Raji (cell line): ENCODE measurements around the gene COLQ.

Experiments
- POLR2A ChIP-seq: IDR thresholded peaks from 2 replicates; pipeline ENCODE4 v1.6.1; 2011; ENCODE audit warnings: low read depth, low read length, control low read depth; ENCODE audit not compliant: insufficient read depth

COLQ gene

GRCh38 chr3:15433531-15433930 lies 88.0 kb downstream of the COLQ start:
- TF ChIP-seq POLR2A: no peak

- no peak for TF ChIP-seq POLR2A
Measured at GRCh38 chr3:15431256-15431837, 90.2 kb downstream of the COLQ start.

- no peak for TF ChIP-seq POLR2A
Measured at GRCh38 chr3:15430624-15431023, 90.9 kb downstream of the COLQ start.

GRCh38 chr3:15429080-15429479 lies 92.4 kb downstream of the COLQ start:
- no peak for TF ChIP-seq POLR2A

GRCh38 chr3:15428539-15428938 lies 93.0 kb downstream of the COLQ start:
- TF ChIP-seq POLR2A: no peak

GRCh38 chr3:15427981-15428380 lies 93.5 kb downstream of the COLQ start:
- no peak for TF ChIP-seq POLR2A

GRCh38 chr3:15427182-15427880 lies 94.2 kb downstream of the COLQ start, which contains the start of the genes EAF1 and METTL6:
Gene EAF1, plus strand, starts transcription at chr3:15427598. Its CDS starts 182 bp downstream, at chr3:15427780.
Gene METTL6, minus strand, starts transcription at chr3:15427544. Its CDS starts 1,033 bp downstream, at chr3:15426511.
- TF ChIP-seq POLR2A: peak; percentile 84

- no peak for TF ChIP-seq POLR2A
Measured at GRCh38 chr3:15426579-15427118, 94.9 kb downstream of the COLQ start.

GRCh38 chr3:15420871-15421270 lies 100.6 kb downstream of the COLQ start:
- TF ChIP-seq POLR2A: no peak

GRCh38 chr3:15409774-15410173 lies 111.7 kb downstream of the COLQ start:
- TF ChIP-seq POLR2A: no peak

- TF ChIP-seq POLR2A: no peak
Measured at GRCh38 chr3:15409239-15409638, 112.3 kb downstream of the COLQ start.

- TF ChIP-seq POLR2A: no peak
Measured at GRCh38 chr3:15405448-15406050, 116.0 kb downstream of the COLQ start.

GRCh38 chr3:15404767-15405166 lies 116.7 kb downstream of the COLQ start:
- TF ChIP-seq POLR2A: no peak

GRCh38 chr3:15403965-15404364 lies 117.5 kb downstream of the COLQ start:
- no peak for TF ChIP-seq POLR2A

- TF ChIP-seq POLR2A: no peak
Measured at GRCh38 chr3:15403495-15403894, 118.0 kb downstream of the COLQ start.

GRCh38 chr3:15401936-15402335 lies 119.6 kb downstream of the COLQ start:
- TF ChIP-seq POLR2A: no peak
